Forelimb muscle (tissue), 1 donor: ENCODE results near the gene PDGFA. TPM values are rescaled to one million over a fixed set of nuclear protein-coding genes. Genes with fewer than 3 reads are reported as not detected.
"Not testable (repeated sequence)": the region's sequence is repeated elsewhere in the genome, so short reads cannot be mapped to it uniquely, and the experiment has no call there.

Source experiments
- DNase-seq: peaks from one replicate; pipeline ENCODE4 v3.0.0-alpha.2; 2013; ENCODE audit warnings: low read depth
- polyA plus RNA-seq: library from polyadenylated mRNA; unstranded; fragments of 120-200 nt; gene quantifications from one replicate; pipeline ENCODE4 v1.2.1, GENCODE V29; 2013; ENCODE audit not compliant: insufficient read length

The PDGFA gene
- polyA plus RNA-seq, 1 donor = 31.9 TPM

DNA sequence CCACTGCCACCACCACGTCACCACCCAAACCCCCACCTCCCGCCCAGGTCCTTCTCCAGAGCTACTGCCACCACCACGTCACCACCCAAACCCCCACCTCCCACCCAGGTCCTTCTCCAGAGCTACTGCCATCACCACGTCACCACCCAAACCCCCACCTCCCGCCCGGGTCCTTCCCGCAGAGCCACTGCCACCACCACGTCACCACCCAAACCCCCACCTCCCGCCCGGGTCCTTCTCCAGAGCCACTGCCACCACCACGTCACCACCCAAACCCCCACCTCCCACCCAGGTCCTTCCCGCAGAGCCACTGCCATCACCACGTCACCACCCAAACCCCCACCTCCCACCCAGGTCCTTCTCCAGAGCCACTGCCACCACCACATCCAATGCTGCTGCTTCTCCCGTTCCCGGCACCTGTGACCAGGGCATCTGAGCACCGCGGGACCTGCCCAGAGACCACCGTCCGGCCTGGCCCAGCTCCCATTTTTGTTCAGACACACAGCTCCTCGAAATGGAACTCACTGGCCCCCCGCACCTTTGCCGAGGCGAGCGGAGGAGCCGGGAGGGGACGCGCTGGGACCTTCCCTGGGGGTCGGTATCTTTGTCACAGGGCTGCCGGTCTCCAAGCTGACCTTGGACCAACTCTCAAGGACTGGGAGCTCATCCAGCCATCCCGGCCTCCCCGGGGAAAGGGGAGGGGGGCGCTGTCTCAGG lies 32.7 kb upstream of the PDGFA start:
- DNase-seq = not testable (repeated sequence)

GRCh38 chr7:551615-551970 lies 31.9 kb upstream of the PDGFA start:
- not testable (repeated sequence) for DNase-seq

GRCh38 chr7:550881-551614 lies 31.4 kb upstream of the PDGFA start:
- DNase-seq = no peak

DNA sequence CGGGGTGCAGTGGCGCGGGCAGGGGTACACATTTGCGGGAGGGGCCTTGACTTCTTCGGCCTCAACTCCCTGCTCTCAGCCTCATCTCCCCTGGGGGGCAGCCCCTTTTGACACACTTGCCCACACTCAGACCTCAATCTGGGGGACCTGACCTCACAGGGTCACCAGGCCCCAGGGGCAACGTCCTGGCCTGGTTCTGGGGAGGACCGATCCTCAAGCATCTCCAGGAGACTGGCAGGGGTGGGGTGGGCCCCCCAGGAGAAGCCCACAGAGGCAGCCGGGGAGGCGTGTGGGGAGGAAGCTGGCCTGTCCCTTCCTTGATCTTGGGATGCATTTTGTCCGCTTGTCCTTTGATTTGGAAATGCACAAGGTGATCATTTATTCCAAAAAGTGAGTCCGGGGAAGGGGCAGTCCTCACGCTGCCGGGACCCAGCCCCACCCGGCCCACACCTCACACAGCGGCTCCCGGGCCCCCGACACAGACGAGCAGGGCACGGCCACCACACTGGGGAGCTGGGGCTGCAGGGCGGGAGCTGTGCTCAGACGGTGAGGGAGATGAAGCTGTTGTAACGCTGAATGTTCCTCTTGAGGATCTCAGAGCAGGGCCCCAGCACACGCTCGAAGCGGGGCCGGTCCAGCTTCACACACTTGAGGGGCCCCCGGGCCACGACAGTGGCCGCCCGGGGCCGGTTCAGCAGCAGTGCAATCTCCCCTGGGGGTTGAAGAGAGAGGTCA lies 30.4 kb upstream of the PDGFA start:
- no peak for DNase-seq

GRCh38 chr7:549066-549890 lies 29.6 kb upstream of the PDGFA start:
- DNase-seq = no peak

DNA sequence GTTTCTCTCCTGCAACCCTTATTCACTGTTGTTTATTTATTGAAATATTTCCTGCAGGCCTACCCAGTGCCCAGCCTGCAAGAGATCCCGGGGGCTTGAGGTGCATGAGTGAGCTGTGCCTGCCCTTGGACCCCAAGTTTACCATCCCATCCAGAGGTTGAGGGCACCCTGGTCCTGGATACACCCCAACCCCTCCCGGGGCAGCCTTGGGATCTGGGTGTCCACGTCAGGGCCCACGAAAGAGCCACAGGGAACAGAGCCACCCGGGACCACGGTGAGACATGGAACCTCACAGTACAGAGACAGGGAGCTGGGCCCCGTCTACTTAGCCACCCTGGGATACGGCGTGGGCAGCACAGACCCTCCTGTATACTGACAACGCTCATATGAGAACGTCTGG lies 28.8 kb upstream of the PDGFA start:
- no peak for DNase-seq

GRCh38 chr7:545470-545869 lies 25.8 kb upstream of the PDGFA start:
- no peak for DNase-seq

DNA sequence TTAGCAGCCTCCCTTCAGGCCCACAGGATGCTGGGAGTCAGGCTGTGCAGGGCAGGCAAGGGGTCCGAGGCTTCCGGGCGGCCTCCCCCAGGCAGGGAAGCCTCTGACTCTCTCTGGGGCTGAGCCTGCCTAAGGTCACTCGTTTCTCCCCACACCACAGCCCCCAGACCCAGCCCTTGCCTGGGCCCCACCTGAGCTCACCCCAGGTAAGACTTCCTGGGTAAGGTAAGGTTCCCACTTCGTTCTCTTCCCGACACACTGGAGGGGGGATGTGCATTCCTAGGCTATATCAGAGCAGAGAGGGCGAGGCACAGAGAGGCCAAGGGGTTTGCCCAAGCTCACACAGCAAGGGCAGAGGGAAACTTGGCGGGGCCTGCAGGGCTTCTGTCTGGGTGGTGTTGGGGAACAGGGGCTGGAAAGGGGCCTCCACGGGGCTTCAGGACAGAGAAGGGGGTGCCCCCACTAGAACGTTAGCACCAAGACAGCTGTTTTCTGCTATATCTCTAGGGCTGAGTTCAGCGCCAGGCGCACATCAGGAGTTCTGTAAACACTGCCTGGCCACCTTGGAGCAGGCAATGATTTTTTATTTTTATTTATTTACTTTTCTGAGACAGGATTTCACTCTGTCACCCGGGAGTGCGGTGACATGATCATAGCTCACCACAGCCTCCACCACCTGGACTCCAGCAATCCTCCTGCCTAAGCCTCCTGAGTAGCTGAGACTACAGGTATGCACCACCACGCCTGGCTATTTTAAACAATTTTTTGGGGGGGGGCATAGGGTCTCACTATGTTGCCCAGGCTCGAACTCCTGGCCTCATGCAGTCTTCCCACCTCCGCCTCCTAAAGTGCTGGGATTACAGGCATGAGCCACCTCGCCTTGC lies 24.9 kb upstream of the PDGFA start:
- no peak for DNase-seq

DNA sequence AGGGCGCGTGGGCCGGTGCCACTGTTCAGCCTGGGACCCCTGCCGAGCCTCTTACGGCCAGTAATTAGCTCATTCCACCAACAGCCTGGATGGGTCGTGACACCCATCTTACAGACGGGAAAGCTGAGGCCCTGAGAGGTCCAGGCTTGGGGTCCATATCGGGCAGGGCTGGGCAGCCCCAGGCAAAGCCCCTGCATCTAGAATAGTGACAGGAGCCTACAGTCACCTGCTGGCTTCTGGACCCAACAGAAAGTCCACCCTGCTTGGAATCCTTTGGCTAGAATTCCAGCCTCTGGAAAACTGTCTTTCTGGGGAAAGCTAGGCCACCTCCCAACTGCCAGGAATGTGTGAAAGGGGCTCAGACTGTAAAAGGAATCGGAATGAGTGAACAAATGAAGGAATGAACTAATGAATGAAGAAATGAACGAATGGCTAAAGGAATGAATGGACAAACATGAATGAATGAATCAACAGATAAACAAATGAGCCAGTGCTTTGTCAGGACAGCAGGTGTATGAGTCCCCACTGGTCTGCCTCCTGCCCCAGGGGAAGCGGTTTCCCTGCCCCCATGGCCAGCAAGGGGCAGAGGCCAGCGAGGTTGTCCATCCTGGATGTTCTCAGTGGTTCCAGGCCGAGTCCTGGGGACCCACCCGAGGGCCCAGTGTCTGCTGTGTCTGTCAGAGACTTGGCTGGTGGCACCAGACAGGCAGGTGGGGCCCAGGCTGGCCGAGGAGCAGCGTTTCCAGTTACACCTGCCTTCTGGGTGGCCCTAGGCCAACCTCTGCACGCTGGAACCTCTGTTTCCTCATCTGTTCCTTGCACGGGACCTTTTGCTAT lies 24.1 kb upstream of the PDGFA start:
- DNase-seq = no peak

DNA sequence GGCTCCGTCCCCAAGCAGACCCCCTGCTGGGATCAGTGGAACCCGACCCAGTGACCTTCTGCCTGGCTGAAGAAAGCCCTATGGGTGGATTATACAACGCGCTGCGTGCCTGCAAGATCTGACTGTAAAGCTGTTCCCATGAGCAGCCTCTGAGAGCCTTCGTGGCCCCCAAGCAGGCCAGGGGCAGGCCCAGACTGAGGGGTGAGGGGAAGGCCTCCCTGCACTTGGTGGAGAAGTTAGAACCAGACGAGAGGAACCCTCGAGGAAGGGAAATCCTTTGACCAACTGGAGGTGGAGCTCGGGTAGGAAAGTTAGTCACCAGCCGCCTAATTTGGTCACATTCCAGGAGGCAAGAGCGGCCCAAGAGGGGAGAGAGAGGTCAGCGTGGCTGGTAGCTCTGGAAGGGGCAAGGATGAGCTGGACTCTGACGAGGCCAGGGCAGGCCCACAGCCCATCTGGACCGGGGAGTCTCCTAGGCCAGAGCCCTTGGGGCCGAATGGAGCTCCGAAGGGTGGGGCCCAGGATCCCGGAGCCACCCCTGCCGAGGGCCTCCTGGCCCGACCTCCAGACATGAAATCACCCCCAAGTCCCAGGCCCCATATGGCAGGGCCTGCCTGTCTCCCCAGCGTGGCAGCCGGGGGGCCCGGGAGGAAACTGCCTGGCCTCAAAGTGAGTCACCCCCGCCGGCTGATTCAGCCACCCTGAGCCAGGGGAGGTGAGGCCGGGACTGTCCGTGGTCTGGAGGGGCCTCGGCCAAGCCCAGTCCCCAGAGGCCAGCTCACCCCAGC lies 23.3 kb upstream of the PDGFA start:
- no peak for DNase-seq

DNA sequence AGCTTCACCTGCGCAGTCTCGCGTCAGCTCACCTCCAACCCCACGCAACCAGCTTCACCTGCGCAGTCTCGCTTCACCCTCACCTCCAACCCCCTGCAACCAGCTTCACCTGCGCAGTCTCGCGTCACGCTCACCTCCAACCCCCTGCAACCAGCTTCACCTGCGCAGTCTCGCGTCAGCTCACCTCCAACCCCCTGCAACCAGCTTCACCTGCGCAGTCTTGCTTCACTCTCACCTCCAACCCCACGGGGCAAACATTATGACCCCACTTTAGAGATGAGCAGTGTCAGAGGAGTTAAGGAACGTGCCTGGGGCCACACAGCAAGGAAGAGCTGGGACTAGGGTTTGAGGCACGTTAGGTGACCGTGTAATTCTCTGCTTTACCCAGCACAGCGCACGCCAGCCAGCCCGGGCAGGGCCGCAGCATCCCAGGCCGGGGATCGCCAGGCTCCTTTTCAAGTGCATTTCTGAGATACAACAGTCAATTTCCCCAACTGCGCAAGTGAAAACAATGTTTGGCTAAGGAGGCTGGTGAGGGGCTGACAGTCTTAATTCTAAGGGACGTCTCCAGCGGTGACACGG lies 22.6 kb upstream of the PDGFA start:
- no peak for DNase-seq

DNA sequence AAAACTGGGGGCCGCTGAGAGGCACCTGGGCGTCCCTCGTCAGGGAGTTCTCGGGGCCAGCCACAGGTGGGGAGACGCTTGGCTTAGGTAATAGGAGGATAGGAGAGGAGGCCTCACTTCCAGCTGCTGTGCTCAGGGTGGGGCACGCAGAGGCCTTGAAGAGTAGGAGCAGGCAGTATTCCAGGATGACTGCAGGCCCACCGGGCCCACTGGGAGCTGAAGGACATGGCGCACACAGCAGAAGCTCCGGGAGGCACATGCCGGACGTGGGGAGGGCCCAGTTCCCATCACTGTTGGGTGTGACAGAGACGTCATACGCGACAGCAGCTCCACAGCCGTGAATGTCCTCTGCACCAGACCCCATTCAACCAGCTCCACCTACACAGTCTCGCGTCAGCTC lies 22.0 kb upstream of the PDGFA start:
- no peak for DNase-seq

DNA sequence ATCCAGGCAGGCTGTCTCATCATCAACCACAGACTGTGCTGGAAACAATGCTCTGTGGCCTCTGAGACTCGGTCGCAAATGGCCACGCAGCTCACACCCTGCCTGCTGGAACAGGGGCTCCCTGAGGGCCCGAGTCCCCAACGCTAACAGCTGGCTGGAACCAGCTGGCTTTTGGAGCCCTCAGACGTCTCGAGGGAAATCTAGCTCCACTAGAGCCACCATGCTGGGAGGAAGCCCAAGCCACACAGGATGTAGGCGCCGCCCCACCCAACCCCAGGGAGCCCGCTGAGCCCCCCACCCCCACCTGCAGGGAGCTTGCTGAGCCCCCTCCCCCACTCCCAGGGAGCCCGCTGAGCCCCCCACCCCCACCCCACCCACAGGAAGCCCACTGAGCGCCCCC lies 21.4 kb upstream of the PDGFA start:
- no peak for DNase-seq

GRCh38 chr7:540579-540978 lies 20.9 kb upstream of the PDGFA start:
- no peak for DNase-seq

- no peak for DNase-seq
These were observed 20.2 kb upstream of the PDGFA start for GRCh38 chr7:539731-540411.

GRCh38 chr7:538764-539685 lies 19.4 kb upstream of the PDGFA start:
- no peak for DNase-seq
